HEK293 (cell line): ENCODE data around the gene KIF26B.

ENCODE experiments used
- MZF1 ChIP-seq: fragments of 450-650 bp; formaldehyde crosslinking; IDR thresholded peaks from 2 replicates; pipeline ENCODE4 v1.5.1; 2017; ENCODE audit warnings: missing biosample characterization, missing genetic modification characterization, borderline replicate concordance
- ZBTB48 ChIP-seq: fragments of 450-650 bp; formaldehyde crosslinking; IDR thresholded peaks from 2 replicates; pipeline ENCODE4 v1.5.1; 2016; ENCODE audit warnings: missing biosample characterization, missing genetic modification characterization
- ZNF747 ChIP-seq: fragments of 450-650 bp; formaldehyde crosslinking; IDR thresholded peaks from 2 replicates; pipeline ENCODE4 v1.5.1; 2016; ENCODE audit warnings: missing biosample characterization, missing genetic modification characterization
- TF ChIP-seq, protein P1 (sequence below): fragments of 450-650 bp; formaldehyde crosslinking; IDR thresholded peaks from 2 replicates; pipeline ENCODE4 v1.5.1; 2016; ENCODE audit warnings: missing biosample characterization, missing genetic modification characterization
- TF ChIP-seq, protein P2 (sequence below): fragments of 450-650 bp; IDR thresholded peaks from 2 replicates; pipeline ENCODE4 v1.5.1; 2018; ENCODE audit warnings: missing biosample characterization, missing genetic modification characterization
- TF ChIP-seq, protein P3 (sequence below): fragments of 450-650 bp; formaldehyde crosslinking; IDR thresholded peaks from 2 replicates; pipeline ENCODE4 v1.5.1; 2016; ENCODE audit warnings: missing biosample characterization, missing genetic modification characterization

DNA sequence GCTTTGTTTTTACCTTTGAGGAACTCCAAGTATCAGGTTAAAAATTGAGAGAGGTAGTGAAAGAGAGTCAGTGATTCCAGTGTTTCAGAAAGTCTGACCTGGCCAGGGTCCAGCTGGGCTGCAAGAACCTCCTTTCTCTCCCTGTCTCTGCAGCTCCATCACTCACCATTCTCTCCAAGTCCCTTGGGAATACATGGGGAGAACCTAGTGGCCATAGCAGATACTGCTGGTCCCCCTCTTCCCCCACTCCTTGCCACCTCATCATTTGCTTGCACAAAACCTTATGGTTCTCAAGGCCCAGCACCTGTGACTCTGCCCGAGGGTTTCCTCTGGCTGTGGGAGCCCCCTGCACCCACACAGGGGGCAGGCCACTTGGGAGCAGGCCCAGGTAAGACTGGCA is 279.5 kb downstream of the KIF26B start:
- TF ChIP-seq, protein P1, sequence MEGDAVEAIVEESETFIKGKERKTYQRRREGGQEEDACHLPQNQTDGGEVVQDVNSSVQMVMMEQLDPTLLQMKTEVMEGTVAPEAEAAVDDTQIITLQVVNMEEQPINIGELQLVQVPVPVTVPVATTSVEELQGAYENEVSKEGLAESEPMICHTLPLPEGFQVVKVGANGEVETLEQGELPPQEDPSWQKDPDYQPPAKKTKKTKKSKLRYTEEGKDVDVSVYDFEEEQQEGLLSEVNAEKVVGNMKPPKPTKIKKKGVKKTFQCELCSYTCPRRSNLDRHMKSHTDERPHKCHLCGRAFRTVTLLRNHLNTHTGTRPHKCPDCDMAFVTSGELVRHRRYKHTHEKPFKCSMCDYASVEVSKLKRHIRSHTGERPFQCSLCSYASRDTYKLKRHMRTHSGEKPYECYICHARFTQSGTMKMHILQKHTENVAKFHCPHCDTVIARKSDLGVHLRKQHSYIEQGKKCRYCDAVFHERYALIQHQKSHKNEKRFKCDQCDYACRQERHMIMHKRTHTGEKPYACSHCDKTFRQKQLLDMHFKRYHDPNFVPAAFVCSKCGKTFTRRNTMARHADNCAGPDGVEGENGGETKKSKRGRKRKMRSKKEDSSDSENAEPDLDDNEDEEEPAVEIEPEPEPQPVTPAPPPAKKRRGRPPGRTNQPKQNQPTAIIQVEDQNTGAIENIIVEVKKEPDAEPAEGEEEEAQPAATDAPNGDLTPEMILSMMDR (tag by site-specific recombination) = no peak
- TF ChIP-seq ZBTB48 (no peak), MZF1 (tag by site-specific recombination) (no peak), ZNF747 (no peak)
- TF ChIP-seq, protein P2, sequence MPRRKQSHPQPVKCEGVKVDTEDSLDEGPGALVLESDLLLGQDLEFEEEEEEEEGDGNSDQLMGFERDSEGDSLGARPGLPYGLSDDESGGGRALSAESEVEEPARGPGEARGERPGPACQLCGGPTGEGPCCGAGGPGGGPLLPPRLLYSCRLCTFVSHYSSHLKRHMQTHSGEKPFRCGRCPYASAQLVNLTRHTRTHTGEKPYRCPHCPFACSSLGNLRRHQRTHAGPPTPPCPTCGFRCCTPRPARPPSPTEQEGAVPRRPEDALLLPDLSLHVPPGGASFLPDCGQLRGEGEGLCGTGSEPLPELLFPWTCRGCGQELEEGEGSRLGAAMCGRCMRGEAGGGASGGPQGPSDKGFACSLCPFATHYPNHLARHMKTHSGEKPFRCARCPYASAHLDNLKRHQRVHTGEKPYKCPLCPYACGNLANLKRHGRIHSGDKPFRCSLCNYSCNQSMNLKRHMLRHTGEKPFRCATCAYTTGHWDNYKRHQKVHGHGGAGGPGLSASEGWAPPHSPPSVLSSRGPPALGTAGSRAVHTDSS (tag by site-specific recombination) = no peak
- TF ChIP-seq, protein P3, sequence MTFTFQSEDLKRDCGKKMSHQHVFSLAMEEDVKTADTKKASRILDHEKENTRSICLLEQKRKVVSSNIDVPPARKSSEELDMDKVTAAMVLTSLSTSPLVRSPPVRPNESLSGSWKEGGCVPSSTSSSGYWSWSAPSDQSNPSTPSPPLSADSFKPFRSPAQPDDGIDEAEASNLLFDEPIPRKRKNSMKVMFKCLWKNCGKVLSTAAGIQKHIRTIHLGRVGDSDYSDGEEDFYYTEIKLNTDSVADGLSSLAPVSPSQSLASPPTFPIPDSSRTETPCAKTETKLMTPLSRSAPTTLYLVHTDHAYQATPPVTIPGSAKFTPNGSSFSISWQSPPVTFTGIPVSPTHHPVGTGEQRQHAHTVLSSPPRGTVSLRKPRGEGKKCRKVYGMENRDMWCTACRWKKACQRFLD = no peak
